Activated CD4-positive, alpha-beta T cell treated with anti-CD3 and anti-CD28 coated beads, Interleukin-2, amount 10 ng/mL, durations not matched to agents 24 days and 14 days (primary cell): ENCODE results near the gene MAFG. TPM values are rescaled to one million over a fixed set of nuclear protein-coding genes. Genes with fewer than 3 reads are reported as not detected.
A peak's percentile ranks its signal among the peaks of the same experiment; 100 is the strongest.

ENCODE experiments used
- DNase-seq: peaks from one replicate; pipeline ENCODE4 v3.0.0; 2022
- H3K27ac Mint-ChIP-seq: one replicate; pipeline ENCODE4 v1.8.0; 2022; ENCODE audit warnings: mild to moderate bottlenecking, mixed read lengths
- H3K27me3 Mint-ChIP-seq: one replicate; pipeline ENCODE4 v1.8.0; 2022; ENCODE audit warnings: mixed read lengths
- H3K36me3 Mint-ChIP-seq: one replicate; pipeline ENCODE4 v1.8.0; 2022; ENCODE audit warnings: low read depth, mild to moderate bottlenecking, mixed read lengths
- H3K4me1 Mint-ChIP-seq: one replicate; pipeline ENCODE4 v1.8.0; 2021; ENCODE audit warnings: mixed read lengths
- H3K4me3 Mint-ChIP-seq: one replicate; pipeline ENCODE4 v1.8.0; 2022; ENCODE audit warnings: mild to moderate bottlenecking, moderate library complexity, mixed read lengths
- H3K9me3 Mint-ChIP-seq: one replicate; pipeline ENCODE4 v1.8.0; 2021; ENCODE audit warnings: mixed read lengths
- intact Hi-C: fragments of 100-400 bp; cut with micrococcal nuclease; formaldehyde crosslinking; loops from one replicate; pipeline ENCODE4 v1.15.1; 2023
- total RNA-seq: library from RNA; stranded (reverse); gene quantifications from 2 replicates; pipeline ENCODE4 v1.2.3, GENCODE V29; 2022

The MAFG gene
- total RNA-seq, 1 donor from 2014 or later, result 32.5 TPM

- no peaks in the 10 kb centered on the region for H3K27me3 Mint-ChIP-seq
- H3K4me1 Mint-ChIP-seq, result peaks cover 32% of the 10 kb centered on the region
- H3K4me3 Mint-ChIP-seq, result peak within 1 kb of the TSS; percentile 86
- H3K27ac Mint-ChIP-seq, result peak within 1 kb of the TSS; percentile 80
- intact Hi-C loops, result no loop called here
- H3K36me3 Mint-ChIP-seq, result peaks cover 41% of the 10 kb centered on the region
- no peaks in the 10 kb centered on the region for H3K9me3 Mint-ChIP-seq
- peak; percentile 93 for DNase-seq
Measured at GRCh38 chr17:81917565-81918332, 9.8 kb downstream of the MAFG start, which contains the start of gene SIRT7. Gene SIRT7, minus strand, starts transcription at chr17:81918176. Its CDS starts 45 bp downstream, at chr17:81918131.

- H3K9me3 Mint-ChIP-seq, result no peaks in the 10 kb centered on the region
- H3K27me3 Mint-ChIP-seq, result no peaks in the 10 kb centered on the region
- H3K4me1 Mint-ChIP-seq, result peaks cover 34% of the 10 kb centered on the region
- peak overlapping the region; percentile 86 for H3K4me3 Mint-ChIP-seq
- H3K27ac Mint-ChIP-seq, result peak overlapping the region; percentile 66
- intact Hi-C loops, result no loop called here
- peaks cover 50% of the 10 kb centered on the region for H3K36me3 Mint-ChIP-seq
- DNase-seq, result no peak
Measured at GRCh38 chr17:81916234-81917001, 11.1 kb downstream of the MAFG start.

DNA sequence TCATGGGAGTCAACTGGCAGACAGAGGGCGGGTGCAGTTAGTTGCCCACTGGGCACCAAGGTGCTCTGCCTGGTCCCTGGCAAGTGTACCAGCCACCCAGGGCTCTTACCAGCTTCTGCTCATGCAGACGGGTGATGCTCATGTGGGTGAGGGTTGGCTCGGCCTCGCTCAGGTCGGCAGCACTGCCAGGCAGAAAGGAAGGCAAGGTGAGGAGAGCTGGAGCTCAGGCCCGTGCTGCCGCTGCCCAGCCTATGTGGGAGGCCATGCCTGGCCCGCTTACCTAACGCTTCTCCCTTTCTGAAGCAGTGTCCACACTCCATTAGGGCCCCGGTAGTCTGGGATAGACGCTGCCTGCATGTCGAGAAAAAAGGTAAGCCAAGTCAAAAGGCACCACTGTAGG is 12.2 kb downstream of the MAFG start:
- H3K27me3 Mint-ChIP-seq, result no peaks in the 10 kb centered on the region
- H3K27ac Mint-ChIP-seq, result no peak overlapping the region
- no peaks in the 10 kb centered on the region for H3K9me3 Mint-ChIP-seq
- no peak overlapping the region for H3K4me3 Mint-ChIP-seq
- DNase-seq, result no peak
- H3K36me3 Mint-ChIP-seq, result peaks cover 46% of the 10 kb centered on the region
- intact Hi-C loops, result no loop called here
- H3K4me1 Mint-ChIP-seq, result peaks cover 33% of the 10 kb centered on the region

DNA sequence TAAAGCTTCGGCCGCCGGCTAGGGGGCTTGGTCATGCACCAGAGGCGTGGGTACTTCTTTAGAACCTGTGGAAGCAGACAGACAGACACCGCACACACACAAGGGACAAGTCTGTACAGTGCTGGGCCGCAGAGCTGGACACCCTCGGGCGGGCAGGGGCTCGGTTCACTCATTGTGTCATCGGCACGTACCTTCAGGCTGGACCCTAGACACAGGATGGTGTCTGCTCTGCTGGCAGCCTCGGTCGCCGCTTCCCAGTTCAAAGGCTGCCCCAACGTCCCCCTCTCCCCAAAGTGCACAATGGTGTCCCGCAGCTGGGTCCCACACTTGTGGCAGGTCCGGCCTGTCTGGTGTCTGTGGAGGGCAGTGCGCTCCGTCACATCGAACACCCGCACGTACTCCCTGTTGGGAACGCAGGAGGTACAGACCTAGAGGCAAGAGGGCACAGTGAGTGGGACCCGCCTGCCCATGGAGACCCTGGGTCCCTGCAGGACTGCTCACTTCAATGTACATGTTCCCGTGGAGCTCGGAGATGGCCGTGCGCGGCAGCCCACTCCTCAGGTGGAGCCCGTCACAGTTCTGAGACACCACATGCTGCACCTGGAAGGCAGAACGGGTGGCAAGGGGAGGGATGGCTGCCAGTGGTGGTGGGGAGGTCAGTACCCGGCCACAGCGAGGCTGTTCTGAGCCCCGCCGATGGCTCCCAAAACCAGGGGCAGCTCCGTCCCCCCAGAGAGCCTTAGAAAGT is 13.3 kb downstream of the MAFG start:
- Mint-ChIP-seq H3K27ac (no peak overlapping the region), H3K4me1 (peaks cover 33% of the 10 kb centered on the region), H3K9me3 (no peaks in the 10 kb centered on the region), H3K27me3 (no peaks in the 10 kb centered on the region), H3K36me3 (peaks cover 39% of the 10 kb centered on the region), H3K4me3 (no peak overlapping the region)
- no peak for DNase-seq
- intact Hi-C loops, result no loop called here

- Mint-ChIP-seq H3K27me3 (no peaks in the 10 kb centered on the region), H3K9me3 (no peaks in the 10 kb centered on the region), H3K4me1 (peaks cover 25% of the 10 kb centered on the region), H3K4me3 (no peak overlapping the region), H3K36me3 (peaks cover 37% of the 10 kb centered on the region), H3K27ac (no peak overlapping the region)
- intact Hi-C loops, result no loop called here
- no peak for DNase-seq
Measured at GRCh38 chr17:81913394-81914102, 14.0 kb downstream of the MAFG start.

DNA sequence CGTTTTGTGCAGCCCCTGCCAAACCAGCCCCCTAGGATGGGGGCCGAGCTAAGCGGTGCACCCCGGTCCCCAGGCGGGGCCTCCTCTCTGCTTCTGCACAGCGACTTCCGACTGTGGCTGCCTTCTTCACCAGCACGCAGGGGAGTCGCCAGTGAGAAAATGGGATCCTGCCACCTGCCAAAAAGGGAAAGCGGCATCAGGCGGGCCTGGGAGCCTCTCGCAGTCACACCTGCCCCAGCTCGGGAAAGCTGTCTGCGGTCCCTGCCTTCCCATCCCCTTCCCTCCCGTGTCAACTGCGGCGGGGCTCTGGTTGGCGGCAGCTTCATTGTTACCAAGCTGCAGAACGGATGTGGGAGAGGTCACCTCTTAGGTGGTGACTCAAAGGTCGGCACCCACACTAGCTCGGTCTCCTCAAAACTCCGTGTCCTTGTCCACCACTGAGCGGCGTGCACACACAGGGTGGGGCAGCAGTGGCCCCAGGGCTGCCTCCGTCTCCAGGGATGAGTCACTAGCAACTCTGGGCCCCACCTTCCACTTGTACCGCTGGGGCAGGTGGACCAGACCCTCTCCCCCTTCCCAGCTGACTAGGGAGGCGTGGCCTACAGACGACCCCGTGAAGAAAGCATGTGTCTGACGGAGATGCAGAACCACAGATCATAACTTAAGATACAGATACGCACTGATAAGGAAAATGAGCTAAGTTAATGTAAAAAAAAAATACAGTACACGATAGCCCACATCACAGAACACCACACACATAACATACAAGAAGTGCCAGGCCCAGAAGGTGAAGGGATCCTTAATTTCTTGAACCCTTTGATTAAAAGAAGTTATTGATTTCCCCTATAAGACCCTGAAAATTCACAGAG is 14.9 kb downstream of the MAFG start:
- H3K9me3 Mint-ChIP-seq, result no peaks in the 10 kb centered on the region
- H3K4me1 Mint-ChIP-seq, result peaks cover 20% of the 10 kb centered on the region
- no peak overlapping the region for H3K4me3 Mint-ChIP-seq
- peaks cover 37% of the 10 kb centered on the region for H3K36me3 Mint-ChIP-seq
- H3K27ac Mint-ChIP-seq, result no peak overlapping the region
- no peak for DNase-seq
- intact Hi-C loops, result no loop called here
- H3K27me3 Mint-ChIP-seq, result no peaks in the 10 kb centered on the region

DNA sequence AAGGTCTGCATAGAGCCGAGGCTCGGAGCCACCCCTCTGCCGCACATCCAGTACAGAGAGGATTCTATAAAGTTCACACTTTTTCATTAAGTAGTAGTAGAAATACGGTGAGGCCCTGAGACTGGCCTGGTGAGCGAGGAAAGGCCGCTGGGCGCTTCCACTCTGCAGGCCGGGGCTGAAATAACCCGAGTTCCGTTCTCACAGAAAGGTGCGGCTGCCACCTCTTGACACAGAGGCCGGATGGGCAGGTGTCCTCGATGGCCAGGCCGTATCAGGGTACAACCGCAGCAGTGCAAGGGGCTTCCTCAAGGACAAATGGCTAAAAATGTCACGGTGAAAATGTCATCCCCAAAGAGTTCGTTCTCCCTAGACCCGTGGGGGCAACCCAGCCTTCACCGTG is 15.6 kb downstream of the MAFG start:
- H3K9me3 Mint-ChIP-seq, result no peaks in the 10 kb centered on the region
- peak overlapping the region; percentile 56 for H3K27ac Mint-ChIP-seq
- intact Hi-C loops, result loop anchor here (2.0 kb wide), 1 partner anchor 15 kb away; the partner anchor contains the start of gene MAFG
- H3K4me1 Mint-ChIP-seq, result peaks cover 16% of the 10 kb centered on the region
- no peak for DNase-seq
- peaks cover 35% of the 10 kb centered on the region for H3K36me3 Mint-ChIP-seq
- H3K27me3 Mint-ChIP-seq, result no peaks in the 10 kb centered on the region
- peak overlapping the region; percentile 72 for H3K4me3 Mint-ChIP-seq

GRCh38 chr17:81911277-81911961 is 16.1 kb downstream of the MAFG start, which contains the start of gene PCYT2:
Gene PCYT2, minus strand, starts transcription at chr17:81911399. Its CDS starts 44 bp downstream, at chr17:81911355.
- Mint-ChIP-seq H3K4me3 (peak within 1 kb of the TSS; percentile 86), H3K36me3 (peaks cover 38% of the 10 kb centered on the region), H3K9me3 (no peaks in the 10 kb centered on the region), H3K27ac (peak within 1 kb of the TSS; percentile 62), H3K27me3 (no peaks in the 10 kb centered on the region), H3K4me1 (peaks cover 13% of the 10 kb centered on the region)
- intact Hi-C loops, result loop anchor here (2.0 kb wide), 1 partner anchor 15 kb away; the partner anchor contains the start of gene MAFG
- peak; percentile 97 for DNase-seq

- peak overlapping the region; percentile 62 for H3K27ac Mint-ChIP-seq
- no peaks in the 10 kb centered on the region for H3K27me3 Mint-ChIP-seq
- peaks cover 34% of the 10 kb centered on the region for H3K36me3 Mint-ChIP-seq
- DNase-seq, result no peak
- no peaks in the 10 kb centered on the region for H3K9me3 Mint-ChIP-seq
- peaks cover 10% of the 10 kb centered on the region for H3K4me1 Mint-ChIP-seq
- intact Hi-C loops, result loop anchor here (2.0 kb wide), 1 partner anchor 16 kb away; the partner anchor contains the start of gene MAFG
- H3K4me3 Mint-ChIP-seq, result peak overlapping the region; percentile 86
Measured at GRCh38 chr17:81910840-81911276, 16.7 kb downstream of the MAFG start.

- Mint-ChIP-seq H3K4me3 (peak overlapping the region; percentile 86), H3K27ac (peak overlapping the region; percentile 62), H3K9me3 (no peaks in the 10 kb centered on the region), H3K27me3 (no peaks in the 10 kb centered on the region), H3K4me1 (peaks cover 8% of the 10 kb centered on the region), H3K36me3 (peaks cover 32% of the 10 kb centered on the region)
- intact Hi-C loops, result loop anchor here (2.0 kb wide), 1 partner anchor 17 kb away; the partner anchor contains the start of gene MAFG
- DNase-seq, result no peak
Measured at GRCh38 chr17:81909966-81910839, 17.3 kb downstream of the MAFG start.

DNA sequence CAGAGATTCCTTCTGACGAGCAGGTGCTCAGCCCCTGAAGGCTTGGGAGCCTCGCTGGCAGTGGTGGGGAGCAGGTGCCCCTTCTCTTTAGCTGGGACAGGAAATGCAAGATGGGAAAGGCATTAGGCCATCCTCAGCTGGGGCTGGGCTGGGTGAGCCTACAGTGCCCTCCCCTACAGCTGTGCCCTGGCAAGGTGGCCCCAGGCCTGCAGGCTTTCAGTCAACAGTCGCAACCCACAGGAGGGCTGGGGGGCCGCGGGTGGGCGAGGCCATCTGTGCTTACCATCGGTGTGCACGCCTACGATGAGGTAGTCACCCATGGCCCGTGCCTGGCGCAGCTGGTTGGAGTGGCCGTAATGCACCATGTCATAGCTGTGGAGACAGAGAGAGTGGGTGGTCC is 18.3 kb downstream of the MAFG start:
- Mint-ChIP-seq H3K36me3 (peaks cover 26% of the 10 kb centered on the region), H3K9me3 (no peaks in the 10 kb centered on the region), H3K4me3 (peak overlapping the region; percentile 86), H3K27me3 (no peaks in the 10 kb centered on the region), H3K27ac (no peak overlapping the region), H3K4me1 (peaks cover 6% of the 10 kb centered on the region)
- intact Hi-C loops, result no loop called here
- no peak for DNase-seq
